HUES64 (cell line): ENCODE results near the gene INSIG2. TPM values are rescaled to one million over a fixed set of nuclear protein-coding genes. Genes with fewer than 3 reads are reported as not detected.

Experiments used
- H3K27ac ChIP-seq: 2 replicates; pipeline ENCODE4 v1.7.0; 2013; ENCODE audit warnings: low read depth, low read length, inconsistent platforms
- H3K27me3 ChIP-seq: 2 replicates; pipeline ENCODE4 v1.6.1; 2013; ENCODE audit warnings: mild to moderate bottlenecking, low read length; ENCODE audit not compliant: insufficient read depth
- H3K36me3 ChIP-seq: 2 replicates; pipeline ENCODE4 v1.6.1; 2013; ENCODE audit warnings: mild to moderate bottlenecking, low read length; ENCODE audit not compliant: insufficient read depth
- H3K4me1 ChIP-seq: 2 replicates; pipeline ENCODE4 v1.6.1; 2013; ENCODE audit warnings: mild to moderate bottlenecking, low read length, moderate library complexity; ENCODE audit not compliant: insufficient read depth
- H3K4me3 ChIP-seq: 2 replicates; pipeline ENCODE4 v1.5.1; 2013; ENCODE audit warnings: mild to moderate bottlenecking, low read length, moderate library complexity
- H3K9ac ChIP-seq: 2 replicates; pipeline ENCODE4 v1.6.1; 2013; ENCODE audit warnings: mild to moderate bottlenecking, low read depth, low read length
- H3K9me3 ChIP-seq: 2 replicates; pipeline ENCODE4 v1.6.1; 2013; ENCODE audit warnings: low read depth, low read length; ENCODE audit not compliant: insufficient read depth
- WGBS: fragments of 150-250, 120-280 bp; methylation state at CpG from one replicate; pipeline ENCODE4 v1.1.7; 2013; ENCODE audit warnings: missing lambda C conversion rate; 5-methylcytosine and 5-hydroxymethylcytosine counted together
- polyA plus RNA-seq, 2 experiments: library from polyadenylated mRNA; stranded (reverse); fragments of 50-300 nt; gene quantifications; one replicate each; pipeline ENCODE4 v1.2.3, GENCODE V29; 2013

INSIG2 gene
- 4.5 TPM for polyA plus RNA-seq (2013, experiment 1 of 2)
- polyA plus RNA-seq (2013, experiment 2 of 2), result 8.2 TPM

DNA sequence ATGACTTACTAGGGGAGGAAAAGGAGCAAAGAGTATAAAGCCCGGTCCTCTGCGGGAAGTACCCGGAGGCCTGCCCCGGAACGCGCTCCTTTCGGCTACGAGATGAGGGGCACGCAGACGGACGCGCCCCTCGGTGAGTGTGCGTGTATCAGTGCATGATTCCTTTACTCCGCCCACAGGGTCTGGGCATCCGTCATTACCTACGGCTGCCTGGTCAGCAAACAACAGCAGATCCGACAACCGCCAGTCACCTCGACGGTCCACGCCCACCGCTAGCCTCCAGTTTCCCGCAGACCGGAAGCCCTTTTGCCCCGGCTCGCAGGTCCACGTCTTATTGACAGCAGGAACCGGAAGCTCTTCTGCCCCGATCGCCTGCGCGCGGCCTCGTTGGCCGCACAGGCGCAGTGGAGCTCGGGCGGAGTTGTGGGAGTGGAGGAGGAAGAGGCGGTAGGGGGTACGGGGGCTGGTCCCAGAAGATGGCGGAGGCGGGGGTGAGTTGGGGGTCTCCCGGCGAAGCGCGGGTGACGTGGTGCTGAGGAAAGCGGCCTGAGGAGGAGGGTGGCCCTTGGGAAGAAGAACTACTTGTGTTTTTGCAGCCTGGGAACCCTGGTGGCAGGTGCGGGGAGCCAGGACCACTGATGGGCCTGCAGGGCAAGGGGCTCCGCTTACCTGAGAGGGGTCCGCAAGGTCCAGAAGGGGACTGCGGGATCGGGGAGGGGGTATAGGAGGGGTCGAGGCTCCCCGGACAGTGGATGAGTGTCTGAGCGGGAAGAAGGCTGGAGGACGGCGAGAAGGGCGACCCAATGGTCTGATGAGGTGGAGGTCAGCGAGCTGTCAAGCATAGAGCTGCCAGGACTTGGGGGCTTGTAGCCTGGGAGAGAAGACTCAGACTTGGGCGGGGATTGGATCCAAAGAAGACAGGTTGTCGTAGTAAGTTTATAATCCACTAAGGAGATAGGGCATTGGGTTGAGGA, at the start of gene INSIG2:
TSS of gene INSIG2 (plus strand) at position 421 of the 974 bp plus-strand sequence. CDS start 8,086 bp downstream, outside the sequence.
- Histone ChIP-seq H3K9me3 (no peaks in the 10 kb centered on the region), H3K36me3 (no peaks in the 10 kb centered on the region), H3K27ac (peak within 1 kb of the TSS; percentile 39; the same call in 1 of the 2 replicates), H3K4me3 (peak within 1 kb of the TSS; percentile 84), H3K27me3 (no peaks in the 10 kb centered on the region), H3K9ac (peak within 1 kb of the TSS; percentile 73), H3K4me1 (peaks cover 18% of the 10 kb centered on the region; the same call in 1 of the 2 replicates)
- WGBS, result under 1% methylated on average over 63 of the region's 63 CpGs

DNA sequence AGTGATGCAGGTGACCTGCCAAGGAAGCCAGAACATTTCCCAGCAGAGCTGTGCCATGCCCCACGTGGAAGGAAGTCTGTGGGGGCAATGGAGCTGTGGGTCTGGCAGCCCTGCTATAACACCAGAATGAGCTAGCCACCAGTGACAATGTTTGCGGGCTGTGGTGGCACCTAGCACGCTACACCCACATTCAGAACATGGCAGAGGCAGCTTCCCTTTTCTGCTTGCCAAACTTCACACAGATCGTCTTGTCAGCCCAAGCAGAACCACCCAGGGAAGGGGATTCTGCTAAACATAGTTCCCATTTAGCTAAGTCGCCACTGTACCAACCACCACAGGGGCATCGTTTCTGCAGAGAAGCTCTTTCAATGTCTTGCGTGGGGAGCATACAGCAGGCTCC, 47.4 kb upstream of the INSIG2 start:
- no peaks in the 10 kb centered on the region for H3K4me1 ChIP-seq
- 90% methylated on average over 7 of the region's 7 CpGs for WGBS

DNA sequence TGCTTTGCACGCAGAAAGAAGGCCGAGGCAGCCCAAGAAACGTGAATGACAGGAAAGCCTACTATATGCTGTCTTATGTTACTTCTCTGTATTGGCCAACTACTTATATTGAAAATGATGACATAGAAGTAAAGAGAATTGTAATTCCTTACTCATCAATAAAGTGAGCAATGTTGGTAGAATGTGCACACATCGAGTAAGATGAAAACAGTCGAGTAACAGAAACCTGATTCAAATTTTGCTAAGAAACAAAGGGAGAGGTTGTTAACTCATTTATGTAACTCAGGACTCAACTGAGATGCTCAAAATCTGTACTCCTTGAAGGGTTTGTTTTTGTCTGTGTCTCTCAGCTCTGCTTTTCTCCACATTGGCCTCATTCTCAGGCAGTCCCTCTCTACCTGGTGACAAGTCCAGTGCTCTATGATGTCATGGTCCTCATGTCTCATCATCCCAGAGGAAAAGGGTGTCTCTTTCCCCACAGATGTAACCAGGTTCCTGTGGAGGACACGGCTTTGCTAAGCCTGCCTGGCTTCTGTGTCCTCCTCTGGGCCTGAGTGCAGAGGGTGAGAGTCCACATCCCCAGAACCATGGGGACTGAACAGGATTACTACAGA, 44.1 kb upstream of the INSIG2 start:
- Histone ChIP-seq H3K27ac (no peak overlapping the region), H3K9me3 (no peaks in the 10 kb centered on the region), H3K9ac (no peak overlapping the region), H3K36me3 (no peaks in the 10 kb centered on the region), H3K4me3 (no peak overlapping the region), H3K27me3 (no peaks in the 10 kb centered on the region), H3K4me1 (no peaks in the 10 kb centered on the region)
- 90% methylated on average over 6 of the region's 6 CpGs for WGBS

More for the DNA sequence above, 47.4 kb upstream of the INSIG2 start:
- Histone ChIP-seq H3K9me3 (no peaks in the 10 kb centered on the region), H3K27ac (no peak overlapping the region), H3K27me3 (no peaks in the 10 kb centered on the region), H3K36me3 (no peaks in the 10 kb centered on the region), H3K9ac (no peak overlapping the region), H3K4me3 (no peak overlapping the region)

DNA sequence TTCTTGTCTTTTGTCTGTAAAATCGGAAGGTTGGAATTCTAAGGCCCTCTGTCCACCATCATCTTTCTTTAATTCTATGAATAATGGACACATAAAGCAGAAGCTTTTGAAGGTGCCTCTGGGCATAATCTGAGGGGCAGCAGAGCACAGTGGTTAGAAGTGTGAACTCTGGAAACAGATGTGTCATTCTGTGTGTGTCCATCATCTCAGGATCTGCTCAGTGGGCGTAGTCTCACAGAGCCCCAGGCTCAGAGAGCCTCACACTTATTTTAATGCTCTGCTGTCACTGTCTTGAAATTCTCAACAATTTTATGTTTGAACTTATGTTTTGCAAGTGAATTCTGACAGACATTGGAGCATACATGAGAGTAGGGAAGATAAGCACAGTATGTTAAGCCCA, 43.4 kb upstream of the INSIG2 start:
- no peak overlapping the region for H3K9ac ChIP-seq
- H3K27ac ChIP-seq, result no peak overlapping the region
- 91% methylated on average over 1 of the region's 2 CpGs for WGBS
- no peaks in the 10 kb centered on the region for H3K36me3 ChIP-seq
- no peaks in the 10 kb centered on the region for H3K4me1 ChIP-seq
- no peaks in the 10 kb centered on the region for H3K9me3 ChIP-seq
- no peaks in the 10 kb centered on the region for H3K27me3 ChIP-seq
- H3K4me3 ChIP-seq, result no peak overlapping the region

DNA sequence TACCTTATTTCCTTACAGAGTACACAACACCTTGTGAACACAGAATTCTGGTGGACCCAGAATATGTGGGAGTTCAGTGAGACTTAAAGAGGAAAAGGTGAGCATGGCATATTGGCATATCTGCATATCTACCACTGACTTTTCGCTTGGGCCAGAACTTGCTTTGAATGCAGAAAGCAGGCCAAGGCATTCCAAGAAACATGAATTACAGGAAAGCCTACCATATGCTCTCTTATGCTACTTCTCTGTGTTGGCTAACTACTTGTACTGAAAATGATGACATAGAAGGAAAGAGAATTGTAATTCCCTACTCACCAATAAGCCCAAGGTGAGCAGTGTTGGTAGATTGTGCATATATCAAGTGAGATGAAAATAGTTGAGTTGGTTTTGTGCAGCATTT, 43.0 kb upstream of the INSIG2 start:
- H3K9ac ChIP-seq, result no peak overlapping the region
- WGBS, result 100% methylated on average over 1 of the region's 1 CpG

DNA sequence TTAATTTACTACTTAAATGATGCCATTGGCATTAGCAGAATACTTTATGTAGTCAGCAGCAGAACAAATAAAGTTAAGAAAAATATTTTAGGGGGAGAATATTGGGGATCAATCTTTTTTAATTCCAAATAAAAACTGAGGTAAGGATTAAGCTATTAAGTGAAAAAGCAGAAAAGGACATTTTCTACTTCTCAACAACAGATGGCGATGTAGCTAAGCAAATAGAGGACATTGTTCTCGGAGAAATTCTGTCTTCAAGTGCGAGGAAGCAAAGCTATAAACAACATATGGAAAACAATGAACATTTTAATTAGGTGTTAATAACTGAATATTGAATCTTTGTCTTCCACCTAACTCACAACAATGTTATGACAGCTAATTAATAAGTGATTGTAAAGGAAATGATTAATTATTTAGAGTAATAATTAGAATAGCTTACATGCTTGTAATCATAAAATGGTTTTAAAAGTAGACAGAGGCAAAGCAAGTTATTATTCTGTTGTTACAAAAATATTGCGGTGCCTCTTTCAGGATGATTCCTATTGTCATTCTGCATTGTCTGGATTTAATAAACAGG, 41.5 kb upstream of the INSIG2 start:
- Histone ChIP-seq H3K4me1 (no peaks in the 10 kb centered on the region), H3K4me3 (no peak overlapping the region), H3K27me3 (no peaks in the 10 kb centered on the region), H3K27ac (no peak overlapping the region), H3K9me3 (no peaks in the 10 kb centered on the region), H3K36me3 (no peaks in the 10 kb centered on the region), H3K9ac (no peak overlapping the region)
- 86% methylated on average over 1 of the region's 4 CpGs for WGBS

More for the DNA sequence above, 43.0 kb upstream of the INSIG2 start:
- no peaks in the 10 kb centered on the region for H3K27me3 ChIP-seq
- H3K27ac ChIP-seq, result no peak overlapping the region
- H3K4me1 ChIP-seq, result no peaks in the 10 kb centered on the region
- H3K9me3 ChIP-seq, result no peaks in the 10 kb centered on the region
- H3K36me3 ChIP-seq, result no peaks in the 10 kb centered on the region
- no peak overlapping the region for H3K4me3 ChIP-seq

DNA sequence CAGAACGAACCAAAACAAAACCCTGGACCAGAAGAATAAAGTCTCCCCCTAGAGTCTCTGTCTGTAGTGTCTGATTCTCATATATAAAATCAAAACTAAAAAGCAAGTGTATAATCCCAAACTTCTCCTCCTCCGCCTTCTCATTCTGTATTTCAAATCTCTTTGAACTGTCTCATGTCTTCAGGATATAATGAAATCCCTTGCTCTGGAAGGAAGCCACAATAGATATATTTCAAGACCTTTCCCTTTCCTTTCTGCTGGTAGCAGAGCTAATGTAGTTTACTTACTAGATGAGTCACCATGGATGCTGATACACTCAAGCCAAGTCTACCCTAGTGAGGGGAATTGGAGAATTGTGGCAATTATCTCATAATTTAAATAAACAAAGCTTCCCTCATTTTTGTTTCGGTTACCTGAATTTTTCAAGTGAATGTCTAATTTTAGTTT, 40.9 kb upstream of the INSIG2 start:
- no peaks in the 10 kb centered on the region for H3K36me3 ChIP-seq
- H3K4me1 ChIP-seq, result no peaks in the 10 kb centered on the region
- no peaks in the 10 kb centered on the region for H3K9me3 ChIP-seq
- H3K4me3 ChIP-seq, result no peak overlapping the region
- 83% methylated on average over 3 of the region's 3 CpGs for WGBS
- H3K9ac ChIP-seq, result no peak overlapping the region
- H3K27ac ChIP-seq, result no peak overlapping the region
- no peaks in the 10 kb centered on the region for H3K27me3 ChIP-seq

DNA sequence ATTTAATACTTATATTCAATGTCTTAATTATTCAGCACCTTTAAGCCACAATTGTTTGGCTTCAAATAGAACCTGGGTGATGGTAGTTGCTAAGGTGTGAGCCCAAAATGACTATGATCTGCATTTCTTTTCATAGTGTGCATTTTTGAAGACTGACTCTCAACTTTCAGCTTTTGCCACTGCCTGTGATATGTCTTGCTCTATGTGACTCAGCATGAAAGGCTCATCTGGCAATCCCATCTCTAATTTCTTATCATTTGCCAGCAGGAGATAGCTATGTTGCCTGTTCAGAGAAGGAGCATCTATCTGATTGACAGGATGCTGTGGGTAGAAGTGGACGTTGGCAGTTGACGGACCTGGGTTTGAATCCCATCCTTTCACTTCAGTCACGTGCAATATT, 39.9 kb upstream of the INSIG2 start:
- Histone ChIP-seq H3K27ac (no peak overlapping the region), H3K36me3 (no peaks in the 10 kb centered on the region), H3K27me3 (no peaks in the 10 kb centered on the region), H3K9me3 (no peaks in the 10 kb centered on the region), H3K4me3 (no peak overlapping the region), H3K4me1 (no peaks in the 10 kb centered on the region), H3K9ac (no peak overlapping the region)
- 75% methylated on average over 1 of the region's 3 CpGs for WGBS

DNA sequence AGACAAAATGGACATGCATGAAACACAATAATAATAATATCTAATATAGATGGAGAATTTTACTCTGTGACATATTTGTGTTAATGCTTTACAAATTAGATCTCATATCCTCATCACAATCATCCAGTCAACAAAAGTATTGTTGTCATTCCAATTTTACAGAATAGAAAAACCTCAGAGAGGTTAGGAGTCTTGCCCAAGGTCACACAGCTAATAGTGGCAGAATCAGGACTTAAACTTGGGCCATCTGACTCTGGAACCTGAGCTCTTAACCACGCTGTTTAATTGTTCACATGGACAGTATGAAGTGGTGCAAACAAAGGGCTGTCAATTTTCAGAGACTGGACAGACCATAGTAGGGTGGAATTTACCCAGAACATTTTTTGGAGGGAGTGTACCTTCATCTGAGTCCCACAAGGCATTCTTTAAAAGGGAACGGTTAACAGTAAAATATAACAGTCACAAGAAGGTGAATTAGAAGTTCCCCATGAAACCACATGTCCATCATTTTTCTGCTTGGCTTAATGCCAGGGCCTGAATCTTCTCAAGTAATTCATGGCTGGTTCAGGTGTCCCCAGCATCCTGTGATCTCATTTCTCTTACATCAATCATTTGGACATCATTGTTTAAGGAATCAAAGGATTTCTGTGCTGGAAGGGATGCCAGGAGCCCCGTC, 39.0 kb upstream of the INSIG2 start:
- H3K9ac ChIP-seq, result no peak overlapping the region
- WGBS, result 95% methylated on average over 3 of the region's 3 CpGs
- H3K27ac ChIP-seq, result no peak overlapping the region
- H3K4me3 ChIP-seq, result no peak overlapping the region
- no peaks in the 10 kb centered on the region for H3K36me3 ChIP-seq
- H3K27me3 ChIP-seq, result no peaks in the 10 kb centered on the region
- no peaks in the 10 kb centered on the region for H3K9me3 ChIP-seq
- H3K4me1 ChIP-seq, result no peaks in the 10 kb centered on the region

DNA sequence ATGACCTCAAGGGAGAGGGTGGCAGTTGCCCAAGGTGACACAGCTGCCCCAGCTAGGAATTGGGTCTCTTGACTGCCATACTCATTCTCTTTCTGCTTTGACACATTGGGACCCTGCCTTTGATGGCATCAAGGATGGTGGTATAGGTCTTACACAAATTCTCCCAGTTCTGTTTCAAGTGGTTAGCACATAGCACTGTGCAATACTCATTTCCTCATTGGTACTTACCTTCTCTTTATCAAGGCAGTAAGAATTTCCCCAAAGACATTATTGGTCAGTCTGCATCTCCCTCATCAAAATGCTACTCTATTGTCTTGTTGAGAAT, 38.5 kb upstream of the INSIG2 start:
- Histone ChIP-seq H3K4me1 (no peaks in the 10 kb centered on the region), H3K4me3 (no peak overlapping the region), H3K36me3 (no peaks in the 10 kb centered on the region), H3K27me3 (no peaks in the 10 kb centered on the region), H3K9ac (no peak overlapping the region), H3K27ac (no peak overlapping the region), H3K9me3 (no peaks in the 10 kb centered on the region)

DNA sequence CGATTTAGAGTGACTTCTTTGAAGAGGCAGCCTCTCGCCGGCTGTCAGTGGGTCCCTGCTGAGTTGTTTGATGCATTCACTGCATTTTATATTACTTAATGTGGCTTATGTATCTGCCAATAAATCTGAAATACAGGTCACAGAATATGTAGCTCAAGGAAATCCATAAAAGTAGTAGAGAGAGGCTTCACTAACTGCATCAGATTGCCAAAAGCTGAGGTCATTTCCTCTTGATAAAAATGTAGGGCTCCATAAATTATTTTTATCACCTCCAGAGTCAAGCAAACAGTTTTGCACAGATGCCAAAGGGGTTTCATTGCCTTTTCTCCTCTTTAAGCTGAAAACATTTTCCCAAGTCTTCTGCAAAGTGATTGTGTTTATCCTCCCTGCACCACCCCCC, 37.9 kb upstream of the INSIG2 start:
- no peaks in the 10 kb centered on the region for H3K27me3 ChIP-seq
- no peak overlapping the region for H3K9ac ChIP-seq
- no peaks in the 10 kb centered on the region for H3K4me1 ChIP-seq
- H3K36me3 ChIP-seq, result no peaks in the 10 kb centered on the region
- no peak overlapping the region for H3K27ac ChIP-seq
- 64% methylated on average over 3 of the region's 3 CpGs for WGBS
- no peak overlapping the region for H3K4me3 ChIP-seq
- no peaks in the 10 kb centered on the region for H3K9me3 ChIP-seq
